Left renal cortex interstitium (tissue), 4 donors: ENCODE data around the gene SARS1. TPM values are rescaled to one million over a fixed set of nuclear protein-coding genes. Genes with fewer than 3 reads are reported as not detected.
A peak's percentile ranks its signal among the peaks of the same experiment; 100 is the strongest.

Experiments used
- DNase-seq, 4 donors: peaks; one replicate each; pipeline ENCODE4 v3.0.0-alpha.2; 2013; ENCODE audit warnings: low read depth in 4 of 4, low spot score in 2 of 4, missing footprints in 1 of 4
- polyA plus RNA-seq, 4 donors: library from polyadenylated mRNA; unstranded; fragments of 120-200 nt; gene quantifications; one replicate each; pipeline ENCODE4 v1.2.1, GENCODE V29; 2013; ENCODE audit not compliant: insufficient read length in 4 of 4

The SARS1 gene
- polyA plus RNA-seq, 4 donors: 125 to 152 (median 131) TPM

GRCh38 chr1:109248797-109249629 lies 35.3 kb downstream of the SARS1 start, which contains the start of gene CELSR2:
CELSR2 (plus strand) TSS chr1:109249539; CDS start chr1:109250080, 541 bp downstream.
- peak in 2 of 4 donors; percentile 53 to 60 for DNase-seq

DNA sequence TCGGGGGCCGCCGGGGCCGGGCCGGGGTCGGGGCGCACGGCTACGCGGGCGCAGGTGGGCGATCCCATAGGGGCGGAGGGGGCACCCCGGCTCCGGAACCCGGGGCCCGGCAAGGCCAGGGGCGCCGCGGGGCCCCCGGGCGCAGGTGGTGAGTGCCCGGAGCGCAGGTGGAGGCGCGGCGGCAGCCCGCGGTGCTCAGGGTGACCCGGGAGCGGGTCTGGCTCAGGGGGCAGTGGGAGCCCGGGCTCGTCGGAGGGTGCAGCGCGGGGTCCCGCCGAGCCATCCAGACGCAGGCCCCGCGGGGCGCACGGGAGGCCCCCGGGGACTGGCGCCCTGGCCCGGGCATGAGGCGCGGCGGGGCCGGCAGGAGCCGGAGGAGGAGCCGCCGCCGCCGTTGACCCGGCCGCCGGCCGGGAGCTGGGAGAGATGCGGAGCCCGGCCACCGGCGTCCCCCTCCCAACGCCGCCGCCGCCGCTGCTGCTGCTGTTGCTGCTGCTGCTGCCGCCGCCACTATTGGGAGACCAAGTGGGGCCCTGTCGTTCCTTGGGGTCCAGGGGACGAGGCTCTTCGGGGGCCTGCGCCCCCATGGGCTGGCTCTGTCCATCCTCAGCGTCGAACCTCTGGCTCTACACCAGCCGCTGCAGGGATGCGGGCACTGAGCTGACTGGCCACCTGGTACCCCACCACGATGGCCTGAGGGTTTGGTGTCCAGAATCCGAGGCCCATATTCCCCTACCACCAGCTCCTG lies 36.1 kb downstream of the SARS1 start:
- no peak for DNase-seq

DNA sequence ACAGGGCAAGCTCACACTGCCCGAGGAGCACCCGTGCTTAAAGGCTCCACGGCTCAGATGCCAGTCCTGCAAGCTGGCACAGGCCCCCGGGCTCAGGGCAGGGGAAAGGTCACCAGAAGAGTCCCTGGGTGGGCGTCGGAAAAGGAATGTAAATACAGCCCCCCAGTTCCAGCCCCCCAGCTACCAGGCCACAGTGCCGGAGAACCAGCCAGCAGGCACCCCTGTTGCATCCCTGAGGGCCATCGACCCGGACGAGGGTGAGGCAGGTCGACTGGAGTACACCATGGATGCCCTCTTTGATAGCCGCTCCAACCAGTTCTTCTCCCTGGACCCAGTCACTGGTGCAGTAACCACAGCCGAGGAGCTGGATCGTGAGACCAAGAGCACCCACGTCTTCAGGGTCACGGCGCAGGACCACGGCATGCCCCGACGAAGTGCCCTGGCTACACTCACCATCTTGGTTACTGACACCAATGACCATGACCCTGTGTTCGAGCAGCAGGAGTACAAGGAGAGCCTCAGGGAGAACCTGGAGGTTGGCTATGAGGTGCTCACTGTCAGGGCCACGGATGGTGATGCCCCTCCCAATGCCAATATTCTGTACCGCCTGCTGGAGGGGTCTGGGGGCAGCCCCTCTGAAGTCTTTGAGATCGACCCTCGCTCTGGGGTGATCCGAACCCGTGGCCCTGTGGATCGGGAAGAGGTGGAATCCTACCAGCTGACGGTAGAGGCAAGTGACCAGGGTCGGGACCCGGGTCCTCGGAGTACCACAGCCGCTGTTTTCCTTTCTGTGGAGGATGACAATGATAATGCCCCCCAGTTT lies 36.9 kb downstream of the SARS1 start:
- DNase-seq: no peak

DNA sequence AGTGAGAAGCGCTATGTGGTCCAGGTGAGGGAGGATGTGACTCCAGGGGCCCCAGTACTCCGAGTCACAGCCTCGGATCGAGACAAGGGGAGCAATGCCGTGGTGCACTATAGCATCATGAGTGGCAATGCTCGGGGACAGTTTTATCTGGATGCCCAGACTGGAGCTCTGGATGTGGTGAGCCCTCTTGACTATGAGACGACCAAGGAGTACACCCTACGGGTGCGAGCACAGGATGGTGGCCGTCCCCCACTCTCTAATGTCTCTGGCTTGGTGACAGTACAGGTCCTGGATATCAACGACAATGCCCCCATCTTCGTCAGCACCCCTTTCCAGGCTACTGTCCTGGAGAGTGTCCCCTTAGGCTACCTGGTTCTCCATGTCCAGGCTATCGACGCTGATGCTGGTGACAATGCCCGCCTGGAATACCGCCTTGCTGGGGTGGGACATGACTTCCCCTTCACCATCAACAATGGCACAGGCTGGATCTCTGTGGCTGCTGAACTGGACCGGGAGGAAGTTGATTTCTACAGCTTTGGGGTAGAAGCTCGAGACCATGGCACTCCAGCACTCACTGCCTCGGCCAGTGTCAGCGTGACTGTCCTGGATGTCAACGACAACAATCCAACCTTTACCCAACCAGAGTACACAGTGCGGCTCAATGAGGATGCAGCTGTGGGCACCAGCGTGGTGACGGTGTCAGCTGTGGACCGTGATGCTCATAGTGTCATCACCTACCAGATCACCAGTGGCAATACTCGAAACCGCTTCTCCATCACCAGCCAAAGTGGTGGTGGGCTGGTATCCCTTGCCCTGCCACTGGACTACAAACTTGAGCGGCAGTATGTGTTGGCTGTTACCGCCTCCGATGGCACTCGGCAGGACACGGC lies 37.8 kb downstream of the SARS1 start:
- no peak for DNase-seq

DNA sequence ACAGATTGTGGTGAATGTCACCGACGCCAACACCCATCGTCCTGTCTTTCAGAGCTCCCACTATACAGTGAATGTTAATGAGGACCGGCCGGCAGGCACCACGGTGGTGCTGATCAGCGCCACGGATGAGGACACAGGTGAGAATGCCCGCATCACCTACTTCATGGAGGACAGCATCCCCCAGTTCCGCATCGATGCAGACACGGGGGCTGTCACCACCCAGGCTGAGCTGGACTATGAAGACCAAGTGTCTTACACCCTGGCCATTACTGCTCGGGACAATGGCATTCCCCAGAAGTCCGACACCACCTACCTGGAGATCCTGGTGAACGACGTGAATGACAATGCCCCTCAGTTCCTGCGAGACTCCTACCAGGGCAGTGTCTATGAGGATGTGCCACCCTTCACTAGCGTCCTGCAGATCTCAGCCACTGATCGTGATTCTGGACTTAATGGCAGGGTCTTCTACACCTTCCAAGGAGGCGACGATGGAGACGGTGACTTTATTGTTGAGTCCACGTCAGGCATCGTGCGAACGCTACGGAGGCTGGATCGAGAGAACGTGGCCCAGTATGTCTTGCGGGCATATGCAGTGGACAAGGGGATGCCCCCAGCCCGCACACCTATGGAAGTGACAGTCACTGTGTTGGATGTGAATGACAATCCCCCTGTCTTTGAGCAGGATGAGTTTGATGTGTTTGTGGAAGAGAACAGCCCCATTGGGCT lies 38.6 kb downstream of the SARS1 start:
- DNase-seq: no peak

GRCh38 chr1:109252893-109253802 lies 39.4 kb downstream of the SARS1 start:
- no peak for DNase-seq

DNA sequence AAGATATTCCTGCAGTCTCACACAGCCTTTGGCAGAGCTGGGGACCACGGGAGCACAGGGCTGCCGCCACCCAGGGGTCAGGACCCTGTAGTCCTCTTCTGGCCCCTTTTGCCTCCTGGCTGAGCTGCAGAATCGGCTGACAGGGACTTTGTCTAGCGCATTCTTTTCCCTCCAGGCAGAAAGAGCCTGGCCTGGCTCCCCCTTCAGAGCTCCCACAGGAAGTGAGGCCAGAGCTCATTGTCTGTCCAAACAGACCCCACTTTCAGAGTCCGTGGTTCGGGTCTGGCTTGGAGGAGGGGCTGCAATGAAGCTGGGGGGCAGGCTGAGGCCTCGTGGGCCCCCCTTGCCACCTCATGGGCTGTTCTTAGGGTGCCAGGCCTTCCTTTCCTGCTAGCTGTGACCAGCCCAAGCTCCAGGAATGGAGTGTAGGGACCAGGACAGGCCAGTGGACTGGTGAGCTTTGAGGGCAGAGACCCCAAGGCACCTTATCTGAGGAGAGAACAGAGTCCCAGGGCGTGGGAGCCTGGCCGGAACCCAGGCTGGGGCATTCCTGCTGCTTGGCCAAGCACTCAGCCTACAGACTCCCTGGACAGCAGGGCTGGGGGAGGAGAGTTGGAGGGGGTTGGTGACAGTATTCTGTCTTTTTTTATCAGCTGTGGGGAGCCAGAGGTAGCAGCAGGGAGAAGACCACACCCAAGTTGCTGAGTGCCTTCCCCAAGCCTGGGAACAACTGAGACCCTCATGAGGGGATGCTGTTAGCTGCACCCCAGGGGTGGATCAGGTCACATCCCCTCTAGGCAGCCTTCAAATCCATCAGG lies 40.3 kb downstream of the SARS1 start:
- DNase-seq: no peak

DNA sequence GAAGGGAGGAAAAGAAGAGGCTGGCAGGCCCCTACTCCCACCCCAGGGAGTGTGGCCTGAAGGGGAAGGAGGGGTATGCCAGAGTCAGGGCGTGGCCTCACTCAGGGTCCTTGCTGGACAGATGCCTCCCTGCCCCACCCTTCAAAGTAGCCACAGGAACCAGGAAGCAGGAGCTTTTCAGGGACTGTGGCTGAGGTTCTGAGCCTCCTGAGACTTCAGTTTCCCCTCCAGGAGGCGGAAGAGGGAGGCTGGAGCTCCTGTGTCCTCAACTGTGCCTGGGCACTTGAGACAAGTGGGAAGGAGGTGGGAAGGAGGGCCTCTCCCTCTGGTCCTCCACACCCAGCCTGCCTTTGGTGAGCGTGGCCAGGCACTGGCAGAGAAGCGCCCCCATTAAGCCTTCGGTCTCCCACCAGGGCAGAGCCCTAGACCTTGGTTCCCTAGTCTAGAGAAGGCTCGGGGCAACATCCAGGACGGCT lies 40.9 kb downstream of the SARS1 start:
- DNase-seq: no peak

DNA sequence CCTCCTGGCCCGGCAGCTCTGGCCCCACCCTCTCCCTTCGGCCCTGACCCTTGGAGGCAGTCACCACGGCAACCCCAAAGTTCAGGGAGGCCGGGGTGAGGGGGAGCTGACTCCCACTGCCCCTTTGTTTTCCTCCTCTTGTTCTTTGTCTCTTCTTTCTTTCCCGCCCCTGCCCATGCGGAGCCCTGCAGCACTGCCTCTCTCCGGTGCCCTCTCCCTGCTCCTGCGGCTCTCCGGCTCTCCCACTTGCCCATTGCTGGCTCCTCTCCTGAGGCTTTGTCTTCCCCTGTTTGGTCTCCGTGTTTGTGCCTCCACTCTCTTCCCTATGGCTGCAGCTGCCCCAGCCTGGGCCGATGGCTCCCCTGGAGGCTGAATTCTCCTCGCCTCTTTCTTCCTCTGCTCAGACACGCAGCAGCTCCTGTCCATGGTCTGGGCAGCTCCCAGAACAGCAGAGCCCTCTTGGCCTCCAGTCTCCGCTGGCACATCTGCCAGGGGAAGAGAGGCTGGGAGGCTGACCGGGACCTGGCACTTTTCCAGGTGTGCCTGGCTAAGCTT lies 41.5 kb downstream of the SARS1 start:
- no peak for DNase-seq

DNA sequence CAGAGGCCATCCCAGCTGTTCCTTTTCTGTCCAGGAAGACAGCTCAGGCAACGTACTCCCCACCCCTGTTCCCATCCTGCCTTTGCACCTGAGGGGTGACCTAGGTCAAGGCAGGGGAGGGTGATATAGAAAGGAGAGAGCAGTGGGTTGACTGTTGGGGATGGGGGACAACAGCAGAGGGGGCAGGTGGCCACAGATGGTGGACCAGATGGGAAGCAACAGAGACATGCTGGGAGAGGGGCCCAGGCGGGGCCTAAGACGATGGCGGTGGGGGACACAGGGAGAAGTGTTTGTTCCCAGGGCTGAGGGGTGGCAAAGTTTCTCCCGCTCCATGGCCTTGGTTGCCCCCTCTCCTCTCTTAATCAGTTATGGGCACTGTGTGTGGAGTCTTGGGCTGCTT lies 42.0 kb downstream of the SARS1 start:
- no peak for DNase-seq

GRCh38 chr1:109256085-109256484 lies 42.4 kb downstream of the SARS1 start:
- no peak for DNase-seq

DNA sequence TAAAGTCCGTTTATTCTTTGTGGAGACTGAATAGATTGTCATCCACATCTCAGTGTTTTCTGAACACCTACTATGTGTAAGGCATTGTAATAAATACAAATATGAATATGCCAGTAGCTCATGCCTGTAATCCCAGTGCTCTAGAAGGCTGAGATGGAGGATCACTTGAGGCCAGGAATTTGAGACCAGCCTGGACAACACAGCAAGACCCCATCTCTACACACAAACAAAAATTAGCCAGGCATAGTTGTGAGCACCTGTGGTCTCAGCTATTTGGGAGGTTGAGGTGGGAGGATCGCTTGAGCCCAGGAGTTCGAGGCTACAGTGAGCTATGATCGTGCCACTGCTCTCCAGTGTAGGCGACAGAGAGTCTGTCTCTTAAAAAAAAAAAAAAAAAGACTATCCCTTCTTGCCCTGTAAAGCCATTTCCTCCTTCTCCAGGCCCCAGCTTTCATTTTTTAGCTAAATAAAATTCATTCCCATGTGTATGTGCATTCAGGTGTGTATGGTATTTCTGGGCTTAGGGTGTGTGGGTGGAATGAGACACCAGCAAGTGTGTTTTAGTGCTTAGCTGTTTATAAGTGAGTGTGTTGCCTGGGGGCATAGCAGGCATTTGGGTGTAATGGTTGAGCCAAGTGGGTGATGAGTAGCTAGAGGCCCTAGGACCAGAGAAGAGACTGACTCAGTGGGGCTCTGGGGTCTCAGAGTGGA lies 43.4 kb downstream of the SARS1 start:
- DNase-seq: no peak

- no peak for DNase-seq
Observed at GRCh38 chr1:109257682-109258421, 44.1 kb downstream of the SARS1 start.

- DNase-seq: no peak
Observed at GRCh38 chr1:109258481-109259466, 45.1 kb downstream of the SARS1 start.
